ENCODE data around the gene FOXI1. TPM values are rescaled to one million over a fixed set of nuclear protein-coding genes. Genes with fewer than 3 reads are reported as not detected.
"Not testable (repeated sequence)": the region's sequence is repeated elsewhere in the genome, so short reads cannot be mapped to it uniquely, and the experiment has no call there.

Gene FOXI1
- total RNA-seq, 1 donor from 2014 or later = not detected

GRCh38 chr5:170080786-170081445 is 24.8 kb upstream of the FOXI1 start:
- no peak overlapping the region for H3K4me3 ChIP-seq (ENCODE audit: low read depth, low read length)
- H3K36me3 ChIP-seq (ENCODE audit: control insufficient read depth, insufficient read depth, low read length) = no peaks in the 10 kb centered on the region
- no peaks in the 10 kb centered on the region for H3K27me3 ChIP-seq (ENCODE audit: control insufficient read depth, insufficient read depth, low read length)
- no peak for FAIRE-seq
- TF ChIP-seq CTCF (IDR thresholded peaks at IDR 0.05; ENCODE audit: insufficient read depth, low read length, severe bottlenecking) = no peak
- DNase-seq (ENCODE audit: low read depth) = no peak

- DNase-seq (ENCODE audit: low read depth) (no peak), FAIRE-seq (no peak)
- Histone ChIP-seq H3K36me3 (ENCODE audit: control insufficient read depth, insufficient read depth, low read length) (no peaks in the 10 kb centered on the region), H3K27me3 (ENCODE audit: control insufficient read depth, insufficient read depth, low read length) (no peaks in the 10 kb centered on the region), H3K4me3 (ENCODE audit: low read depth, low read length) (no peak overlapping the region)
- TF ChIP-seq CTCF (IDR thresholded peaks at IDR 0.05; ENCODE audit: insufficient read depth, low read length, severe bottlenecking) = no peak
These were observed 24.1 kb upstream of the FOXI1 start for GRCh38 chr5:170081616-170082015.

- Histone ChIP-seq H3K4me3 (ENCODE audit: low read depth, low read length) (no peak overlapping the region), H3K36me3 (ENCODE audit: control insufficient read depth, insufficient read depth, low read length) (no peaks in the 10 kb centered on the region), H3K27me3 (ENCODE audit: control insufficient read depth, insufficient read depth, low read length) (no peaks in the 10 kb centered on the region)
- no peak for FAIRE-seq
- DNase-seq (ENCODE audit: low read depth) = no peak
- no peak for TF ChIP-seq CTCF (IDR thresholded peaks at IDR 0.05; ENCODE audit: insufficient read depth, low read length, severe bottlenecking)
These were observed 23.0 kb upstream of the FOXI1 start for GRCh38 chr5:170082701-170083100.

GRCh38 chr5:170087168-170087817 is 18.4 kb upstream of the FOXI1 start:
- Histone ChIP-seq H3K36me3 (ENCODE audit: control insufficient read depth, insufficient read depth, low read length) (no peaks in the 10 kb centered on the region), H3K4me3 (ENCODE audit: low read depth, low read length) (no peak overlapping the region), H3K27me3 (ENCODE audit: control insufficient read depth, insufficient read depth, low read length) (no peaks in the 10 kb centered on the region)
- peak; percentile 70 for FAIRE-seq
- TF ChIP-seq CTCF (IDR thresholded peaks at IDR 0.05; ENCODE audit: insufficient read depth, low read length, severe bottlenecking) = no peak
- DNase-seq (ENCODE audit: low read depth) = no peak

- Histone ChIP-seq H3K27me3 (ENCODE audit: control insufficient read depth, insufficient read depth, low read length) (no peaks in the 10 kb centered on the region), H3K4me3 (ENCODE audit: low read depth, low read length) (no peak overlapping the region), H3K36me3 (ENCODE audit: control insufficient read depth, insufficient read depth, low read length) (no peaks in the 10 kb centered on the region)
- TF ChIP-seq CTCF (IDR thresholded peaks at IDR 0.05; ENCODE audit: insufficient read depth, low read length, severe bottlenecking) = no peak
- FAIRE-seq (peak; percentile 23), DNase-seq (ENCODE audit: low read depth) (no peak)
These were observed 13.1 kb upstream of the FOXI1 start for GRCh38 chr5:170092455-170093101.

GRCh38 chr5:170094329-170094728 is 11.4 kb upstream of the FOXI1 start:
- not testable (repeated sequence) for DNase-seq (ENCODE audit: low read depth); H3K27me3 ChIP-seq (ENCODE audit: control insufficient read depth, insufficient read depth, low read length); H3K36me3 ChIP-seq (ENCODE audit: control insufficient read depth, insufficient read depth, low read length); H3K4me3 ChIP-seq (ENCODE audit: low read depth, low read length); FAIRE-seq
